HepG2 (cell line): Measurements from ENCODE around the gene DNAJC15. TPM values are rescaled to one million over a fixed set of nuclear protein-coding genes. Genes with fewer than 3 reads are reported as not detected.

Experiments used
- ATAC-seq: fragments of 200-7000 bp; cut with Tn5 transposase; 3 replicates; pipeline ENCODE4 v1.9.1; 2020; ENCODE audit warnings: mild to moderate bottlenecking, moderate library complexity
- BruUV-seq: library from RNA; stranded (reverse); fragments of 400-500 nt; replicated peaks from 2 replicates; lab custom pipeline; 2021; lab: Mats Ljungman, UMichigan
- CTCF ChIA-PET: fragments of 300-600 bp; formaldehyde crosslinking; extraction: SDS; loops from one replicate; lab custom pipeline; 2021; ENCODE audit warnings: low total read pairs, inconsistent platforms, low intra/inter-chr PET ratio; lab: Yijun Ruan, JAX
- POLR2A ChIA-PET: fragments of 350-600 bp; sonication (Branson Sonifier 250); formaldehyde crosslinking; loops from one replicate; lab custom pipeline; 2020; ENCODE audit warnings: antibody characterized with exemption, inconsistent platforms; lab: Yijun Ruan, JAX
- DNase-seq: peaks from one replicate; pipeline ENCODE4 v3.0.0-alpha.2; 2015; ENCODE audit warnings: low spot score
- FAIRE-seq: peaks from 3 replicates; lab custom pipeline; 2011; peaks lifted over from hg19 to GRCh38; lab: Jason Lieb, UNC
- H2AFZ ChIP-seq: one replicate; pipeline ENCODE4 v1.6.1; 2011; ENCODE audit warnings: low read length, inconsistent platforms
- H3K27ac ChIP-seq: fragments of 300-600 bp; 3 replicates; pipeline ENCODE4 v1.8.0; 2011; ENCODE audit warnings: mixed run types, mild to moderate bottlenecking, mixed read lengths, low read length, inconsistent platforms; ENCODE audit not compliant: insufficient read depth; ENCODE audit errors: extremely low read length
- H3K27me3 ChIP-seq, 2 experiments: fragments of 200-600 bp in 1 of 2; 2 replicates in 1 of 2; 3 replicates in 1 of 2; pipeline versions ENCODE4 v1.6.0 to v1.8.0; 2011; ENCODE audit warnings: low read length in 2 of 2, mild to moderate bottlenecking in 2 of 2, moderate library complexity in 2 of 2, inconsistent platforms in 1 of 2; ENCODE audit not compliant: insufficient read depth in 2 of 2, control insufficient read depth in 1 of 2
- H3K36me3 ChIP-seq, 2 experiments: fragments of 200-600 bp in 1 of 2; replicated peaks in 1 of 2; 2 replicates in 1 of 2; 3 replicates in 1 of 2; pipeline versions ENCODE4 v1.5.1 to v1.8.0; 2011; ENCODE audit warnings: low read length in 2 of 2, inconsistent platforms in 1 of 2; ENCODE audit not compliant: insufficient read depth in 2 of 2, control insufficient read depth in 1 of 2
- H3K4me1 ChIP-seq: 2 replicates; pipeline ENCODE4 v1.5.1; 2012; ENCODE audit warnings: low read length, inconsistent platforms; ENCODE audit not compliant: insufficient read depth
- H3K4me2 ChIP-seq: 2 replicates; pipeline ENCODE4 v1.6.0; 2011; ENCODE audit warnings: low read depth, low read length, inconsistent platforms
- H3K4me3 ChIP-seq, 3 experiments: fragments of 200-600 bp in 1 of 3; sonication (generic), shearing (Covaris generic) in 1 of 3; replicated peaks in 1 of 3; 2 replicates each; pipeline ENCODE4 v1.5.1; 2011 to 2016; ENCODE audit warnings: low read length in 3 of 3, inconsistent platforms in 2 of 3, low read depth in 2 of 3, mild to moderate bottlenecking in 2 of 3, control low read depth in 1 of 3, mixed read lengths in 1 of 3; ENCODE audit not compliant: insufficient read depth in 1 of 3
- H3K79me2 ChIP-seq: one replicate; pipeline ENCODE4 v1.6.1; 2011; ENCODE audit warnings: low read length, inconsistent platforms; ENCODE audit not compliant: insufficient read depth
- H3K9ac ChIP-seq: 2 replicates; pipeline ENCODE4 v1.6.0; 2011; ENCODE audit warnings: mild to moderate bottlenecking, low read depth, low read length, inconsistent platforms; ENCODE audit not compliant: insufficient read depth
- H3K9me3 ChIP-seq: 2 replicates; pipeline ENCODE4 v1.5.1; 2012; ENCODE audit warnings: mild to moderate bottlenecking, low read length
- H4K20me1 ChIP-seq: 2 replicates; pipeline ENCODE4 v1.6.0; 2011; ENCODE audit warnings: inconsistent platforms, mild to moderate bottlenecking, low read length, moderate library complexity; ENCODE audit not compliant: insufficient read depth
- ATF2 ChIP-seq: sonication (generic); formaldehyde crosslinking; IDR thresholded peaks from 2 replicates; pipeline ENCODE4 v1.4.0; 2020; ENCODE audit warnings: missing genetic modification reagents
- ATF4 ChIP-seq, 2 experiments: fragments of 450-650 bp in 1 of 2; sonication (generic) in 1 of 2; formaldehyde crosslinking; IDR thresholded peaks; 2 replicates each; pipeline versions ENCODE4 v1.5.0 to v1.8.0; 2020 to 2022; ENCODE audit warnings: mild to moderate bottlenecking in 1 of 2, missing genetic modification reagents in 1 of 2
- EZH2 ChIP-seq: conservative IDR thresholded peaks from 2 replicates; pipeline ENCODE4 v1.6.1; 2012; ENCODE audit warnings: mild to moderate bottlenecking, low read depth, low read length, moderate library complexity
- GLI4 ChIP-seq: sonication (generic); formaldehyde crosslinking; IDR thresholded peaks from 2 replicates; pipeline ENCODE4 v1.5.1; 2020; ENCODE audit warnings: missing genetic modification reagents, mild to moderate bottlenecking, moderate library complexity, borderline replicate concordance
- HMGXB4 ChIP-seq, 2 experiments: sonication (generic) in 1 of 2; formaldehyde crosslinking in 1 of 2; IDR thresholded peaks; 2 replicates each; pipeline versions ENCODE4 v1.4.0 to v1.6.1; 2018 to 2020; ENCODE audit warnings: missing genetic modification reagents in 2 of 2, borderline replicate concordance in 1 of 2, low read depth in 1 of 2, mild to moderate bottlenecking in 1 of 2, missing biosample characterization in 1 of 2
- HNRNPUL1 ChIP-seq: fragments of 200-400 bp; formaldehyde crosslinking; IDR thresholded peaks from 2 replicates; pipeline ENCODE4 v1.6.1; 2017; ENCODE audit warnings: low read depth, mild to moderate bottlenecking, low read length, moderate library complexity
- MTF2 ChIP-seq: sonication (generic); formaldehyde crosslinking; IDR thresholded peaks from 2 replicates; pipeline ENCODE4 v1.5.0; 2020; ENCODE audit warnings: missing genetic modification reagents, borderline replicate concordance
- NR1H2 ChIP-seq: sonication (generic); formaldehyde crosslinking; IDR thresholded peaks from 2 replicates; pipeline ENCODE4 v1.8.1; 2022; ENCODE audit warnings: low read depth, missing genetic modification reagents, borderline replicate concordance
- RBM22 ChIP-seq: fragments of 200-400 bp; formaldehyde crosslinking; optimal IDR thresholded peaks from 2 replicates; pipeline ENCODE3; 2017; ENCODE audit warnings: mild to moderate bottlenecking, low read length, moderate library complexity
- SP4 ChIP-seq: sonication (generic); formaldehyde crosslinking; IDR thresholded peaks from 2 replicates; pipeline ENCODE4 v1.8.1; 2023; ENCODE audit warnings: mild to moderate bottlenecking, missing genetic modification reagents
- SRSF1 ChIP-seq: fragments of 200-400 bp; formaldehyde crosslinking; optimal IDR thresholded peaks from 2 replicates; pipeline ENCODE3; 2017; ENCODE audit warnings: mild to moderate bottlenecking, low read depth, low read length, moderate library complexity
- TBL1XR1 ChIP-seq: fragments of 150-350 bp; IDR thresholded peaks from 2 replicates; pipeline ENCODE4 v1.6.1; 2014; ENCODE audit warnings: borderline replicate concordance, low read length; ENCODE audit not compliant: partially characterized antibody
- ZNF296 ChIP-seq: sonication (generic); formaldehyde crosslinking; conservative IDR thresholded peaks from 2 replicates; pipeline ENCODE4 v1.5.0; 2020; ENCODE audit warnings: mild to moderate bottlenecking, missing genetic modification reagents
- ZNF34 ChIP-seq: sonication (generic); formaldehyde crosslinking; IDR thresholded peaks from 2 replicates; pipeline ENCODE4 v1.4.0; 2020; ENCODE audit warnings: mild to moderate bottlenecking, missing genetic modification reagents, borderline replicate concordance
- ZNF605 ChIP-seq: sonication (generic); formaldehyde crosslinking; IDR thresholded peaks from 2 replicates; pipeline ENCODE4 v1.8.0; 2022; ENCODE audit warnings: mild to moderate bottlenecking, missing genetic modification reagents
- ZNF615 ChIP-seq: sonication (generic); formaldehyde crosslinking; IDR thresholded peaks from 2 replicates; pipeline ENCODE4 v1.5.0; 2020; ENCODE audit warnings: mild to moderate bottlenecking, missing genetic modification reagents, borderline replicate concordance
- ZNF660 ChIP-seq: sonication (generic); formaldehyde crosslinking; IDR thresholded peaks from 2 replicates; pipeline ENCODE4 v1.5.1; 2020; ENCODE audit warnings: mild to moderate bottlenecking, low read depth, missing genetic modification reagents, borderline replicate concordance
- ZNF776 ChIP-seq: sonication (generic); formaldehyde crosslinking; IDR thresholded peaks from 2 replicates; pipeline ENCODE4 v1.4.0; 2020; ENCODE audit warnings: mild to moderate bottlenecking, missing genetic modification reagents
- ZNF784 ChIP-seq: sonication (generic); formaldehyde crosslinking; IDR thresholded peaks from 2 replicates; pipeline ENCODE4 v1.5.1; 2020; ENCODE audit warnings: missing genetic modification reagents, mild to moderate bottlenecking, borderline replicate concordance
- WGBS: methylation state at CpG from one replicate; pipeline ENCODE4 v1.1.6; 2017; ENCODE audit warnings: low lambda C conversion rate; 5-methylcytosine and 5-hydroxymethylcytosine counted together
- in situ Hi-C: cut with HindIII; loops from 2 replicates; pipeline ENCODE4 v1.10.0; 2017; ENCODE audit warnings: low pct_unique_long_range_greater_than_20kb; ENCODE audit not compliant: extremely low pct_ligation_motif_present
- intact Hi-C: fragments of 100-400 bp; cut with micrococcal nuclease; formaldehyde crosslinking; loops from one replicate; pipeline ENCODE4 v1.10.0; 2022; ENCODE audit not compliant: unreplicated experiment
- polyA plus RNA-seq, 8 experiments: library from polyadenylated mRNA; depleted of rRNA in 3 of 8; stranded (reverse) in 7 of 8; unstranded in 1 of 8; fragments of >200 nt; fragmentation: Illumina TruSeq in 4 of 8; extraction: Trizol in 4 of 8; gene quantifications; 2 replicates each; pipeline versions ENCODE4 v1.2.1 to v1.2.3, GENCODE V29; 2011 to 2016; ENCODE audit warnings: low read depth in 4 of 8, missing spikeins in 1 of 8, mixed read lengths in 1 of 8; ENCODE audit not compliant: insufficient read depth in 1 of 8
- total RNA-seq, 5 experiments: library from RNA; depleted of rRNA; stranded (reverse); fragments of >200 nt; fragmentation: Illumina TruSeq; extraction: Trizol; gene quantifications; 2 replicates each; pipeline ENCODE4 v1.2.3, GENCODE V29; 2016; ENCODE audit warnings: low read depth in 1 of 5

DNAJC15 gene
- total and polyA plus RNA-seq, 2 of the 13 experiments (the other 11 are each of a cell fraction or from before 2014, with no cell fraction given) = 23.0 to 31.9 TPM

- TF ChIP-seq GLI4 (CRISPR knock-in tag) (no peak), ZNF784 (CRISPR knock-in tag) (no peak), TBL1XR1 (no peak)
These were observed 54.5 kb downstream of the DNAJC15 start (continued) for GRCh38 chr13:43077906-43078305.

GRCh38 chr13:43078399-43078798 lies 55.0 kb downstream of the DNAJC15 start:
- H3K27ac ChIP-seq = no peak overlapping the region
- H3K4me3 ChIP-seq = no peak overlapping the region
- H3K4me2 ChIP-seq = no peak overlapping the region
- no peak for ATAC-seq
- no peak for DNase-seq
- H3K4me1 ChIP-seq = peaks cover 9% of the 10 kb centered on the region; the same call in 1 of the 2 replicates
- no peak for FAIRE-seq
- H3K79me2 ChIP-seq = no peaks in the 10 kb centered on the region
- no peaks in the 10 kb centered on the region for H4K20me1 ChIP-seq
- intact Hi-C loops = no loop called here
- CTCF ChIA-PET = no interaction called here
- H2AFZ ChIP-seq = no peak overlapping the region
- POLR2A ChIA-PET = no interaction called here
- 96% methylated on average over 4 of the region's 4 CpGs for WGBS
- H3K36me3 ChIP-seq = peaks cover 0 to 17% of the 10 kb centered on the region in 2 experiments; a peak in 2 of 5 replicates
- no peaks in the 10 kb centered on the region for H3K27me3 ChIP-seq
- no peak overlapping the region for H3K9ac ChIP-seq
- in situ Hi-C loops = no loop called here
- no TSS peak for BruUV-seq
- H3K9me3 ChIP-seq = no peaks in the 10 kb centered on the region
- TF ChIP-seq ATF4 (CRISPR knock-in tag; IDR thresholded peaks at IDR 0.05) (no peak), ZNF34 (CRISPR knock-in tag) (no peak), HMGXB4 (CRISPR knock-in tag; IDR thresholded peaks at IDR 0.05; ENCODE audit: borderline replicate concordance in 1 of 2, low read depth in 1 of 2) (no peak), NR1H2 (CRISPR knock-in tag) (no peak), SRSF1 (no peak), ZNF296 (CRISPR knock-in tag) (no peak), ATF2 (CRISPR knock-in tag) (no peak), HNRNPUL1 (no peak), EZH2 (no peak), ZNF605 (no peak), MTF2 (CRISPR knock-in tag) (no peak), SP4 (no peak), ZNF776 (CRISPR knock-in tag) (no peak), RBM22 (no peak), ZNF615 (CRISPR knock-in tag) (no peak), ZNF660 (CRISPR knock-in tag) (no peak)
